IPS-20b (cell line): Measurements from ENCODE around the gene INSRR.

Experiments used
- H3K27ac ChIP-seq: one replicate; pipeline ENCODE4 v1.5.1; 2013; ENCODE audit warnings: low read length
- H3K27me3 ChIP-seq: 2 replicates; pipeline ENCODE4 v1.6.1; 2013; ENCODE audit warnings: mild to moderate bottlenecking, low read length, inconsistent platforms; ENCODE audit not compliant: insufficient read depth
- H3K36me3 ChIP-seq: 2 replicates; pipeline ENCODE4 v1.6.1; 2013; ENCODE audit warnings: low read depth, mild to moderate bottlenecking, inconsistent platforms, low read length, moderate library complexity; ENCODE audit not compliant: insufficient read depth
- H3K4me1 ChIP-seq: 2 replicates; pipeline ENCODE4 v1.6.1; 2013; ENCODE audit warnings: mild to moderate bottlenecking, control low read depth, inconsistent platforms, low read length, moderate library complexity; ENCODE audit not compliant: insufficient read depth
- H3K4me3 ChIP-seq: 2 replicates; pipeline ENCODE4 v1.5.1; 2013; ENCODE audit warnings: mild to moderate bottlenecking, low read length, inconsistent platforms
- H3K9ac ChIP-seq: 2 replicates; pipeline ENCODE4 v1.6.1; 2013; ENCODE audit warnings: low read depth, mild to moderate bottlenecking, inconsistent platforms, low read length, moderate library complexity
- H3K9me3 ChIP-seq: 2 replicates; pipeline ENCODE4 v1.6.1; 2013; ENCODE audit warnings: mild to moderate bottlenecking, low read depth, low read length, inconsistent platforms; ENCODE audit not compliant: insufficient read depth

Gene INSRR

GRCh38 chr1:156881101-156881500 lies 22.2 kb upstream of the INSRR start:
- Histone ChIP-seq H3K27ac (no peak overlapping the region), H3K9ac (no peak overlapping the region), H3K27me3 (peaks cover 60% of the 10 kb centered on the region), H3K36me3 (no peaks in the 10 kb centered on the region), H3K4me1 (0 out of 2 replicates have a peak, but pooled peaks cover 4% of the 10 kb centered on the region), H3K9me3 (no peaks in the 10 kb centered on the region), H3K4me3 (no peak overlapping the region)

DNA sequence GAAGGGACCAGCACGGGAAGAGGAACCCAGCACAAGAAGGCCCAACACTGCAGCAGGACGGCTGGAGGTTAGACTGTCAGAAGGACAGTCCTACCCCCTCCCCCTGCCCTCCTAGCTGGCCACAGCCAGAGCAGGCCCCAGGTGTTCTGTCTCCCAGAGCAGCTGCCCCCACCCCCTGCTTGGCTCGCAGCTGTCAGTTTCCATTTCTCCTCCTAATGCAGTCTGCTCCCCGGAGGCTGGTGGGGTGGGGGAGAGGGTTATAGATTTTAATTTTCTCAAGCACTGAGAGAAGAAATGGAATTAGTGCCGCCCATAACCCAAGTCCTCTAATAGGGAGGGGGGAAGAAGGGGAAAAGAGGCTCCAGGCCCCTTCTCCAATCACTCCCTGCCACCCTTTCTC lies 21.6 kb upstream of the INSRR start:
- 0 out of 2 replicates have a peak, but pooled peaks cover 4% of the 10 kb centered on the region for H3K4me1 ChIP-seq
- H3K27me3 ChIP-seq: peaks cover 60% of the 10 kb centered on the region
- H3K4me3 ChIP-seq: no peak overlapping the region
- no peaks in the 10 kb centered on the region for H3K36me3 ChIP-seq
- H3K9ac ChIP-seq: no peak overlapping the region
- no peak overlapping the region for H3K27ac ChIP-seq
- no peaks in the 10 kb centered on the region for H3K9me3 ChIP-seq

- Histone ChIP-seq H3K4me1 (0 out of 2 replicates have a peak, but pooled peaks cover 4% of the 10 kb centered on the region), H3K4me3 (no peak overlapping the region), H3K27me3 (peaks cover 60% of the 10 kb centered on the region), H3K9ac (no peak overlapping the region), H3K9me3 (no peaks in the 10 kb centered on the region), H3K27ac (no peak overlapping the region), H3K36me3 (no peaks in the 10 kb centered on the region)
Measured at GRCh38 chr1:156879876-156880275, 21.0 kb upstream of the INSRR start.

- no peaks in the 10 kb centered on the region for H3K36me3 ChIP-seq
- H3K9me3 ChIP-seq: no peaks in the 10 kb centered on the region
- peaks cover 51% of the 10 kb centered on the region for H3K27me3 ChIP-seq
- no peak overlapping the region for H3K4me3 ChIP-seq
- no peaks in the 10 kb centered on the region for H3K4me1 ChIP-seq
- no peak overlapping the region for H3K27ac ChIP-seq
- H3K9ac ChIP-seq: no peak overlapping the region
Measured at GRCh38 chr1:156877433-156878170, 18.7 kb upstream of the INSRR start.

DNA sequence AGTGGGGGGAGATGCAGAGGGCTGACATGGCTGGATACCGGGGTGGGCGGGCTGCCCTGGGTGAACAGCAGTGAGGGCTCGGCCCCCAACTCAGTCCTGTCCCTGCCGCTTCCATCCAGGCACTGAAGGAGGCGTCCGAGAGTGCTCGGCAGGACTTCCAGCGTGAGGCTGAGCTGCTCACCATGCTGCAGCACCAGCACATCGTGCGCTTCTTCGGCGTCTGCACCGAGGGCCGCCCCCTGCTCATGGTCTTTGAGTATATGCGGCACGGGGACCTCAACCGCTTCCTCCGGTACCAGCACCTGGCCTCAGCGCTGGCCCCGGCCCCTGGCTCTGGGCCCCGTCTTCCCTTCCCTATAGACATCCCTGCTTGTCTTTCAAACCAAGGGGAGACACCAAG lies 17.4 kb upstream of the INSRR start:
- Histone ChIP-seq H3K4me1 (no peaks in the 10 kb centered on the region), H3K9ac (no peak overlapping the region), H3K27me3 (peaks cover 51% of the 10 kb centered on the region), H3K36me3 (no peaks in the 10 kb centered on the region), H3K4me3 (no peak overlapping the region), H3K27ac (no peak overlapping the region), H3K9me3 (no peaks in the 10 kb centered on the region)

DNA sequence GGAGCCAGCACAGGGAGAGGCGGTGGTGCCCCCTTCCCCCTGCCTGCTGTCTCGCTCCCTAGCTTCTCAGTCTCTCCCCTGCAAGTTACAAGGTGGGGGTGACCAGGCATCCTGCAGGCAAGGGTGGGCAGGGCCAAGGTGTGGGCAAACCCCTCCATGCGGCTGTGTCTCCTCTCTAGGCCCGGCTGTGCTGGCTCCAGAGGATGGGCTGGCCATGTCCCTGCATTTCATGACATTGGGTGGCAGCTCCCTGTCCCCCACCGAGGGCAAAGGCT lies 16.4 kb upstream of the INSRR start:
- H3K4me3 ChIP-seq: no peak overlapping the region
- peaks cover 60% of the 10 kb centered on the region for H3K27me3 ChIP-seq
- H3K27ac ChIP-seq: no peak overlapping the region
- H3K9ac ChIP-seq: no peak overlapping the region
- H3K9me3 ChIP-seq: no peaks in the 10 kb centered on the region
- H3K36me3 ChIP-seq: no peaks in the 10 kb centered on the region
- H3K4me1 ChIP-seq: no peaks in the 10 kb centered on the region

- Histone ChIP-seq H3K4me1 (no peaks in the 10 kb centered on the region), H3K27ac (no peak overlapping the region), H3K4me3 (no peak overlapping the region), H3K36me3 (no peaks in the 10 kb centered on the region), H3K27me3 (peaks cover 66% of the 10 kb centered on the region), H3K9ac (no peak overlapping the region), H3K9me3 (no peaks in the 10 kb centered on the region)
Measured at GRCh38 chr1:156874572-156875340, 15.8 kb upstream of the INSRR start.

DNA sequence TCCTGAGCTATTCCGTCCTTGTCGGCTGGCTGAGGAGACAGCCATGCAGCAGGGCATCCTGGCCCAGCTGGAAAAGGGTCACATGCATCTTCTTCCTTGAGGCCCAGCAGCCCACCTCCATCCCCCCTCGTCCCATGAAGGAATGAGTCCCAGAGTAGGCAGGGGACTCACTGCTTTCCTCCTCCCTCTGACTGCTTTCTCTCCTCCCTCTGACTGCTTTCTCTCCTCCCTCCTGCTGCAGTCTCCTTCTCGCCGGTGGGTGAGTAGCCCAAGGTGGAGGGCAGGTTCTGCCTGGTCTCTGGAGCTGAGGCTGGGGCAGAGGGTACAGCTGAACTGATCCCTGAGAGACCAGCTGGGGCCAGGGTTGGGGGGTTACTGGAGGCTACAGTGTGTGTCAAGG lies 15.2 kb upstream of the INSRR start:
- H3K9ac ChIP-seq: no peak overlapping the region
- no peaks in the 10 kb centered on the region for H3K36me3 ChIP-seq
- H3K27me3 ChIP-seq: peaks cover 66% of the 10 kb centered on the region
- no peaks in the 10 kb centered on the region for H3K9me3 ChIP-seq
- no peaks in the 10 kb centered on the region for H3K4me1 ChIP-seq
- H3K27ac ChIP-seq: no peak overlapping the region
- no peak overlapping the region for H3K4me3 ChIP-seq

GRCh38 chr1:156873659-156874058 lies 14.7 kb upstream of the INSRR start:
- no peaks in the 10 kb centered on the region for H3K4me1 ChIP-seq
- H3K4me3 ChIP-seq: no peak overlapping the region
- H3K27me3 ChIP-seq: peaks cover 64% of the 10 kb centered on the region
- H3K36me3 ChIP-seq: no peaks in the 10 kb centered on the region
- H3K27ac ChIP-seq: no peak overlapping the region
- no peaks in the 10 kb centered on the region for H3K9me3 ChIP-seq
- H3K9ac ChIP-seq: no peak overlapping the region

DNA sequence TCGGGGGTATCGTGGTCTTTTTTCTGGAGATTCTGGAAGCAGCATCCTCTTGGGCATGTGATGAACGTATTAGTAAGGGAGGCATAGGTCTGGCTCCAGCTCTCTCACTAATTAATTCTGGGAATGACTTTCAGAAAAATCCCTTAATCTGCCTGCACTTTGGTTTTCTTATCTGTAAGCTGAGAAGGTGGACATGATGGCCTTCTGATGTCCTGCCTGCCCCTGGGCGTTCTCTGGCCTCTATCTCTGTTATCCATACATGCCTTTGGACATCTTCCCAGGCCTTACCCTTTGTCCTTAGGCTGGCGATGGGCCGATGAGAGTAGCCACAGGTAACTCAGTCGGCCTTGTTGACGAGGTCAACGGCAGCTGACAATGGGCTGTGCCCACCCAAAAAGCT lies 10.5 kb upstream of the INSRR start:
- no peaks in the 10 kb centered on the region for H3K36me3 ChIP-seq
- H3K27me3 ChIP-seq: peaks cover 44% of the 10 kb centered on the region
- no peak overlapping the region for H3K9ac ChIP-seq
- H3K27ac ChIP-seq: no peak overlapping the region
- no peaks in the 10 kb centered on the region for H3K9me3 ChIP-seq
- H3K4me1 ChIP-seq: peaks cover 4% of the 10 kb centered on the region; the same call in 1 of the 2 replicates
- H3K4me3 ChIP-seq: no peak overlapping the region

GRCh38 chr1:156868341-156868740 lies 9.4 kb upstream of the INSRR start:
- Histone ChIP-seq H3K9ac (no peak overlapping the region), H3K4me3 (no peak overlapping the region), H3K9me3 (no peaks in the 10 kb centered on the region), H3K4me1 (peaks cover 4% of the 10 kb centered on the region; the same call in 1 of the 2 replicates), H3K27ac (no peak overlapping the region), H3K36me3 (no peaks in the 10 kb centered on the region), H3K27me3 (peaks cover 49% of the 10 kb centered on the region)

- Histone ChIP-seq H3K27ac (no peak overlapping the region), H3K4me3 (no peak overlapping the region), H3K9me3 (peaks cover 4% of the 10 kb centered on the region; the same call in 1 of the 2 replicates), H3K4me1 (peaks cover 4% of the 10 kb centered on the region; the same call in 1 of the 2 replicates), H3K36me3 (no peaks in the 10 kb centered on the region), H3K27me3 (peaks cover 68% of the 10 kb centered on the region), H3K9ac (no peak overlapping the region)
Measured at GRCh38 chr1:156866249-156866909, 7.5 kb upstream of the INSRR start.
